ENCODE results near the gene PLEKHN1.

The PLEKHN1 gene

DNA sequence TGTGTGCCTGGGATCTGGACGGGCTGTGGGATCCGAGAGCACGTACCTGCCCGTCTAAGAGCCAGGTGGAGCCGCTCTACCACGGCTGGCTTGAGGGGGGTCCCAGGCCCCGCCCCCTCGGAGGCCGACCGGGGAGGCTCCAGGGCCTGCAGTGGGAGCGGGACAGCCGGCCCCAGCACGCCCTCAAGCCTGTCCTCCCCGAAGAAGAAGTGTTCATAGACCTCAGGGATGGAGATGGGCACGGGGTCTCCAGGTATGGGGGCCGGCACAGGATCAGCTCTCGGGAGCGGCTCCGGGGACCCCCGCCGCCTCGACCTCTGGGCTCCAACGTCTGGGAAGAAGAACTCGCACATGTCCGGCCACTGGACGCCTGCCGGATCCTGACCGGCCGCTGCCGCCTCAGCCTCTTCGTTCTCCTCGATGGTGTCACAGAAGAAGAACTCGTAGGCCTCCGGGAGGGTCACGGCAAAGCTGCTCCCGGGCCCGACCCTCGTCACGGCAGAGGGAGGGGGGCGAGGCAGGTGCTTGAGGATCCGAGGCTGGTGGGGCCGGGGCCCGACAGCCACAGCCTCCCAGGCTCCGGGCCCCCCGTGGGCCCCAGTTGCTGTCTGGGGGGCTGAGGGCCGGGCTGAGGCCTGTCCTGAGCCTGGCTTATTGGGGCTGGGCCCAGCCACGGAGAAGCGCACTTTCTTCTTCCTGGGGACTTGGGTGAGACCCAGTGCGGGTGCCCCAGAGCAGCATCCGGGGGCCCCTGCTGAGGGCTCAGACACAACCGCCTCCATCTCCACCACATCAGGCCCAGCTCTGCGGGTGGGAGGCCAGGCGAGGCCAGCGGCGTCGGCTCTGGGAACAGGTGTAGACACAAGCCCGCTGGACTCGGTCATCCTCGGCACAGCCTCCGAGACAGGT lies 12.8 kb downstream of the PLEKHN1 start:
- Histone ChIP-seq H3K4me2 (ENCODE audit: insufficient read depth, low read length) (no peak overlapping the region), H3K36me3 (ENCODE audit: insufficient read depth, low read length) (no peaks in the 10 kb centered on the region), H2AFZ (ENCODE audit: low read depth, low read length) (no peak overlapping the region), H3K4me1 (ENCODE audit: insufficient read depth, low read length) (peaks cover 17% of the 10 kb centered on the region), H4K20me1 (ENCODE audit: insufficient read depth, low read length) (peaks cover 12% of the 10 kb centered on the region), H3K9ac (ENCODE audit: low read depth, low read length) (no peak overlapping the region), H3K79me2 (ENCODE audit: insufficient read depth, low read length) (no peaks in the 10 kb centered on the region), H3K4me3 (ENCODE audit: low read depth in 1 of 2, low read length in 2 of 2) (no peak overlapping the region), H3K27me3 (ENCODE audit: insufficient read depth, low read length, poor library complexity) (peaks cover 9% of the 10 kb centered on the region), H3K27ac (ENCODE audit: low read length) (no peak overlapping the region), H3K9me3 (ENCODE audit: insufficient read depth, low read length, severe bottlenecking) (no peaks in the 10 kb centered on the region)
- no peak for ATAC-seq (ENCODE audit: insufficient read depth, low read depth)
- DNase-seq, result no peak
- TF ChIP-seq EZH2 (IDR thresholded peaks at IDR 0.05; ENCODE audit: borderline replicate concordance, low read depth, low read length, severe bottlenecking), result no peak
- TF ChIP-seq, protein P1, sequence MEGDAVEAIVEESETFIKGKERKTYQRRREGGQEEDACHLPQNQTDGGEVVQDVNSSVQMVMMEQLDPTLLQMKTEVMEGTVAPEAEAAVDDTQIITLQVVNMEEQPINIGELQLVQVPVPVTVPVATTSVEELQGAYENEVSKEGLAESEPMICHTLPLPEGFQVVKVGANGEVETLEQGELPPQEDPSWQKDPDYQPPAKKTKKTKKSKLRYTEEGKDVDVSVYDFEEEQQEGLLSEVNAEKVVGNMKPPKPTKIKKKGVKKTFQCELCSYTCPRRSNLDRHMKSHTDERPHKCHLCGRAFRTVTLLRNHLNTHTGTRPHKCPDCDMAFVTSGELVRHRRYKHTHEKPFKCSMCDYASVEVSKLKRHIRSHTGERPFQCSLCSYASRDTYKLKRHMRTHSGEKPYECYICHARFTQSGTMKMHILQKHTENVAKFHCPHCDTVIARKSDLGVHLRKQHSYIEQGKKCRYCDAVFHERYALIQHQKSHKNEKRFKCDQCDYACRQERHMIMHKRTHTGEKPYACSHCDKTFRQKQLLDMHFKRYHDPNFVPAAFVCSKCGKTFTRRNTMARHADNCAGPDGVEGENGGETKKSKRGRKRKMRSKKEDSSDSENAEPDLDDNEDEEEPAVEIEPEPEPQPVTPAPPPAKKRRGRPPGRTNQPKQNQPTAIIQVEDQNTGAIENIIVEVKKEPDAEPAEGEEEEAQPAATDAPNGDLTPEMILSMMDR (IDR thresholded peaks at IDR 0.05; ENCODE audit: borderline replicate concordance, extremely low read depth, low read length, poor library complexity, severe bottlenecking), result no peak

- Histone ChIP-seq H3K9ac (ENCODE audit: low read depth, low read length) (no peak overlapping the region), H3K9me3 (ENCODE audit: insufficient read depth, low read length, severe bottlenecking) (no peaks in the 10 kb centered on the region), H3K27ac (ENCODE audit: low read length) (no peak overlapping the region), H3K27me3 (ENCODE audit: insufficient read depth, low read length, poor library complexity) (peaks cover 9% of the 10 kb centered on the region), H3K4me2 (ENCODE audit: insufficient read depth, low read length) (no peak overlapping the region), H4K20me1 (ENCODE audit: insufficient read depth, low read length) (peaks cover 12% of the 10 kb centered on the region), H3K36me3 (ENCODE audit: insufficient read depth, low read length) (no peaks in the 10 kb centered on the region), H3K4me3 (ENCODE audit: low read depth in 1 of 2, low read length in 2 of 2) (no peak overlapping the region), H3K4me1 (ENCODE audit: insufficient read depth, low read length) (peaks cover 17% of the 10 kb centered on the region), H3K79me2 (ENCODE audit: insufficient read depth, low read length) (no peaks in the 10 kb centered on the region), H2AFZ (ENCODE audit: low read depth, low read length) (no peak overlapping the region)
- DNase-seq, result no peak
- TF ChIP-seq, protein P1 (IDR thresholded peaks at IDR 0.05; ENCODE audit: borderline replicate concordance, extremely low read depth, low read length, poor library complexity, severe bottlenecking), result no peak
- TF ChIP-seq EZH2 (IDR thresholded peaks at IDR 0.05; ENCODE audit: borderline replicate concordance, low read depth, low read length, severe bottlenecking), result no peak
- no peak for ATAC-seq (ENCODE audit: insufficient read depth, low read depth)
These were observed 13.4 kb downstream of the PLEKHN1 start for GRCh38 chr1:979744-980072.

DNA sequence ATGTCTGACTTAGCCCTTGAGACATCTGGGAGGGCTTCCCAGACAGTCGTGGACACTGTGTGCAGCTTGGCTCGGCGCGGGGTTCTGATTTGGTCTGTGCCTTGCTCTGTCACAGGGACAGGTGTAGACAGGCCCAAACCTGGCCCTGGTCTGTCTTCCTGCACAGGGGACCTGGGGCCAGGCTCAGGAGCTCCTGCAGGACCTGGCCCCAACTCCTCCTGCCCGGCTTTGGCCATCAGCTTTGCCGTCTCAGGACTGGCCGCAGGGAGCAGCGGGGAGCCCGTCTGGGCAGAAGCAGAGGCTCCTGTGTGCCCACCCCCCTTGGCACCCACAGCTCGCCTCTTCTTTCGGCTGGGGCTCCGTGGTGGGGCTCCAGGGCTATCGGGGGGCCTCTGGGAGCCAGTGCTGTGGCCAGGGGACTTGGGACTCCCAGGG lies 13.9 kb downstream of the PLEKHN1 start:
- peaks cover 8% of the 10 kb centered on the region for H3K27me3 ChIP-seq (ENCODE audit: insufficient read depth, low read length, poor library complexity)
- no peaks in the 10 kb centered on the region for H3K36me3 ChIP-seq (ENCODE audit: insufficient read depth, low read length)
- ATAC-seq (ENCODE audit: insufficient read depth, low read depth), result no peak
- no peaks in the 10 kb centered on the region for H3K79me2 ChIP-seq (ENCODE audit: insufficient read depth, low read length)
- no peak overlapping the region for H3K4me2 ChIP-seq (ENCODE audit: insufficient read depth, low read length)
- H3K4me1 ChIP-seq (ENCODE audit: insufficient read depth, low read length), result peaks cover 16% of the 10 kb centered on the region
- H4K20me1 ChIP-seq (ENCODE audit: insufficient read depth, low read length), result peaks cover 12% of the 10 kb centered on the region
- DNase-seq, result no peak
- H3K9me3 ChIP-seq (ENCODE audit: insufficient read depth, low read length, severe bottlenecking), result no peaks in the 10 kb centered on the region
- TF ChIP-seq EZH2 (IDR thresholded peaks at IDR 0.05; ENCODE audit: borderline replicate concordance, low read depth, low read length, severe bottlenecking), result no peak
- TF ChIP-seq, protein P1 (IDR thresholded peaks at IDR 0.05; ENCODE audit: borderline replicate concordance, extremely low read depth, low read length, poor library complexity, severe bottlenecking), result no peak
- no peak overlapping the region for H3K9ac ChIP-seq (ENCODE audit: low read depth, low read length)
- no peak overlapping the region for H2AFZ ChIP-seq (ENCODE audit: low read depth, low read length)
- no peak overlapping the region for H3K27ac ChIP-seq (ENCODE audit: low read length)
- no peak overlapping the region for H3K4me3 ChIP-seq (ENCODE audit: low read depth in 1 of 2, low read length in 2 of 2)
